Measurements from ENCODE around the gene SORBS2.

GRCh38 chr4:185819144-185819543 lies 7.2 kb upstream of the SORBS2 start:
- no peak for TF ChIP-seq CTCF (conservative IDR thresholded peaks at IDR 0.05 in 1 of 2, IDR thresholded peaks at IDR 0.05 in 1 of 2; ENCODE audit: low read depth in 1 of 2, low read length in 2 of 2)
- TF ChIP-seq EZH2 (IDR thresholded peaks at IDR 0.05; ENCODE audit: low read length, missing control alignments) = no peak

Measured in fibroblast of lung (primary cell).